Activated naive CD4-positive, alpha-beta T cell treated with anti-CD3 and anti-CD28 coated beads, Interleukin-2, amount 50 U/mL, for 72 hours (primary cell): ENCODE data around the gene TIMP3. TPM values are rescaled to one million over a fixed set of nuclear protein-coding genes. Genes with fewer than 3 reads are reported as not detected.
A peak's percentile ranks its signal among the peaks of the same experiment; 100 is the strongest.

ENCODE experiments used
- ATAC-seq, 2 donors: fragments of 150-1000 bp; cut with Tn5 transposase; 2 replicates each; pipeline ENCODE4 v1.10.0; 2021; ENCODE audit warnings: mild to moderate bottlenecking in 2 of 2, moderate library complexity in 2 of 2
- DNase-seq, 2 donors: peaks; one replicate each; pipeline ENCODE4 v3.0.0; 2021 to 2022; ENCODE audit warnings: low spot score in 2 of 2
- H3K27ac Mint-ChIP-seq, 2 donors: one replicate each; pipeline ENCODE4 v1.8.0; 2022; ENCODE audit warnings: mild to moderate bottlenecking in 2 of 2, mixed read lengths in 2 of 2
- H3K36me3 Mint-ChIP-seq, 2 donors: one replicate each; pipeline ENCODE4 v1.8.0; 2022; ENCODE audit warnings: mixed read lengths in 2 of 2
- H3K9me3 Mint-ChIP-seq, 2 donors: one replicate each; pipeline ENCODE4 v1.8.0; 2022; ENCODE audit warnings: mixed read lengths in 2 of 2
- total RNA-seq, 2 donors: library from RNA; stranded (reverse); gene quantifications; one replicate each; pipeline ENCODE4 v1.2.3, GENCODE V29; 2022

The TIMP3 gene
- total RNA-seq, 2 donors from 2014 or later: not detected

DNA sequence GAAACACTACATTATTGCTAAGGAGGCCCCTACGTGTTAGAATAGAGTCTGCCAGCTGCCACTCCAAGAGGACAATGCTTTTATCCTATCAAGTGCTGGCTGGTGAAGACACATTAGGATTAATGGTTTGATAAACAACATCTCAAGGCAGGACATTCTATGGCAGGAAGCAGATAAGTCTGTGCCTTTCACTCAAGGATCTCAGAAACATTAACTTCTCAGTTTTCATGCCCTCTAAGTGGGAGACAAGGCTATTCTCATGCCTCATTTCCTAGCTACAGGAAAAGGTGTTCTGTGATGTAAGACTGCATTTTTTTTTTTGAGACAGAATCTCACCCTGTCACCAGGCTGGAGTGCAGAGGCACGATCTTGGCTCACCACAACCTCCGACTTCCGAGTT, 23.5 kb upstream of the TIMP3 start:
- Mint-ChIP-seq H3K36me3 (no peaks in the 10 kb centered on the region), H3K9me3 (no peaks in the 10 kb centered on the region), H3K27ac (peak overlapping the region in 1 of 2 donors; percentile 36)
- DNase-seq (no peak), ATAC-seq (no peak)

DNA sequence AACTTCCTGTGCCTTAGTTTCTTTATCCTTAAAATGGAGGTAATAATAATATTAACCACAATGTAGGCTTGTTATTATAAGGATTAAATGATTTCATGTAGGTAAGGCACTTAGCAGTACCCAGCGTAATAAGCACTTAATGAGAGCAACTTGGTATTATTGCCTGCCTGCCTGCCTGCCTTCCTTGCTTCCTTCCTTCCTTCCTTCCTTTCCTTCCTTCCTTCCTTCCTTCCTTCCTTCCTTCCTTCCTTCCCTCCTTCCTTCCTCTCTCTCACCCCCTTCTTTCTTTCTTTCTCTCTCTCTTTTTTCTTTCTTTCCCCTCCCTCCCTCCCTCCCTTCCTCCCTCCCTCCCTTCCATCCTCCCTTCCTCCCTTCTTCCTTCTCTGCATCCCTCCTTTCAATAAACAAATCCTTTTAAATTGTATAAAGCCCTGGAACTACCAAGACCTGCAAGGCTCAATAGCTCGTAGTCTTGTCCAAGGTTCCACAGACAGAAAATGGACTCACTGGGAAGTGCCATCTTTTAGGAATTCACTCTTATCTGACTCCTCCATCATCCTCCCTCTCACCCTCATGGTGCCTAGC, 20.7 kb upstream of the TIMP3 start:
- ATAC-seq: no peak
- Mint-ChIP-seq H3K9me3 (no peaks in the 10 kb centered on the region), H3K27ac (no peak overlapping the region), H3K36me3 (no peaks in the 10 kb centered on the region)
- no peak for DNase-seq

DNA sequence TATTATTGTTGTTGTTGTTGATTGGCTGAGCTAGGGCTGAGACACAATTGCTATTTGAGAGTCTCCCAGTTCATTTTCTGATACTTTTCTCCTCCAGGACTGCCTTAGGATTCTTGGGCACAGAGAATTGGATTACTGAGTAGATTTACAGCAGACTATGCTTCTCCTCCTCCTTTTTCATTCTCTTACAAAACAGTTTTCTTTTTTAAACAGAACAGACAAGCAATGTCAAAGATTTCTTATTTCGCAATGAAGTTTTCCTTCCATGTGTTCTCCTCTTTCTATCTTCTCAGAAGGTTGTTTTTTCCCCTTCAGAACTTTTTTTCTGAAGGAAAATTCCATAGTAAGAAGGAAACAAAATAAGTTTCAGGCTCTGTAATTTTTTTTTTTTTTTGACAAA, 19.8 kb upstream of the TIMP3 start:
- no peaks in the 10 kb centered on the region for H3K36me3 Mint-ChIP-seq
- H3K9me3 Mint-ChIP-seq: no peaks in the 10 kb centered on the region
- ATAC-seq (no peak), DNase-seq (no peak)
- peak overlapping the region in 1 of 2 donors; percentile 36 for H3K27ac Mint-ChIP-seq

DNA sequence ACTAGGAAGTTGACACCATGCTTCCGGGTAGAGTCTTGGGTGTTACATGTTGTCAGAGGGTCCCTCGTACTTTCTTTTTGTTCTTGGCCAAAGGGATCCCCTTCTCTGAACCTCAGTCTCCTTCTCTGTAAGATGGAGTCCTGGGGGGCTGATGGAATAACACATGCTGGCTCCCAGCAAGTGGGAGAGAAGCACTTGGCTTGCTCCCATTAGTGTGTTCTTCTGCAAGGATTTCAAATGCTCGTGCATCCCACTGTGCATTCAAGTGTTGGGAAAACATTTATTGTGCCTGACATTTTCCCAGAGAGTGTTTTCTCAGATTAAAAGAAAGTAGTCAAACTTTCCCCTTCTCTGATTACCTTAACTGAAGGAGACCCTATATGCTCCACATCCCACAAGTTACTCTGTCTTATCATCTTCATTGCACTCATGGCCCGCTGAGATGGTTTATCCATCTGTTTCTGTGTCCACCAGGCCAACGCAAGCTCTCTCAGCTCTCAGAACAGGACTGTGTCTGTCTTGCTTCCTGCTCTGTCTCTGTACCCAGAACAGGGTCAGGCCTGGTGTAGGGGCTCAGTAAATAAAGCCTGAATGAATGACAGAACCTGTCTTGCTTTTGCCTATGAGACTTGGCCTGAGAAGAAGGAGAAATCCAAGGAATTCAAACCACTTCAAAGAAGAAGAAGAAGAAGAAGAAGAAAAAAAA, 16.0 kb upstream of the TIMP3 start:
- no peaks in the 10 kb centered on the region for H3K36me3 Mint-ChIP-seq
- H3K27ac Mint-ChIP-seq: no peak overlapping the region
- H3K9me3 Mint-ChIP-seq: no peaks in the 10 kb centered on the region
- ATAC-seq (no peak), DNase-seq (no peak)

DNA sequence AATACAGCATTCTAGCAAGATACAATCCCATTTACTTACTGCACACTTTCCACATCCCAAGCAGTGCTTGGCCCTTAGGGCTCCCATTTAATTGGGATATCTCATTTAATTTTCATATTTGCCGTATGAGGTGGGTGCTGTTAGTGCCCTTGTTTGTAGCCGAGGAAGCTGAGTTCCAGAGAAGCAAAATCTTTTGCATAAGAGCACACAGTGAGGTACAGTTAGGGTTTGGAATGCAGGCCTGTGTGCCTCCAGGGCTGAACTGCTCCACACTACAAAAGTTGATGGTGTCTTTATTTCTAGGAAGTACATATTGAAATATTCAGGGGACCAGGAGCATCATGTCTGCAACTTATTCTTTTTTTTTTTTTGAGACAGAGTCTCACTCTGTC, 15.5 kb upstream of the TIMP3 start:
- H3K27ac Mint-ChIP-seq: no peak overlapping the region
- H3K36me3 Mint-ChIP-seq: no peaks in the 10 kb centered on the region
- ATAC-seq: no peak
- H3K9me3 Mint-ChIP-seq: no peaks in the 10 kb centered on the region
- DNase-seq: no peak

DNA sequence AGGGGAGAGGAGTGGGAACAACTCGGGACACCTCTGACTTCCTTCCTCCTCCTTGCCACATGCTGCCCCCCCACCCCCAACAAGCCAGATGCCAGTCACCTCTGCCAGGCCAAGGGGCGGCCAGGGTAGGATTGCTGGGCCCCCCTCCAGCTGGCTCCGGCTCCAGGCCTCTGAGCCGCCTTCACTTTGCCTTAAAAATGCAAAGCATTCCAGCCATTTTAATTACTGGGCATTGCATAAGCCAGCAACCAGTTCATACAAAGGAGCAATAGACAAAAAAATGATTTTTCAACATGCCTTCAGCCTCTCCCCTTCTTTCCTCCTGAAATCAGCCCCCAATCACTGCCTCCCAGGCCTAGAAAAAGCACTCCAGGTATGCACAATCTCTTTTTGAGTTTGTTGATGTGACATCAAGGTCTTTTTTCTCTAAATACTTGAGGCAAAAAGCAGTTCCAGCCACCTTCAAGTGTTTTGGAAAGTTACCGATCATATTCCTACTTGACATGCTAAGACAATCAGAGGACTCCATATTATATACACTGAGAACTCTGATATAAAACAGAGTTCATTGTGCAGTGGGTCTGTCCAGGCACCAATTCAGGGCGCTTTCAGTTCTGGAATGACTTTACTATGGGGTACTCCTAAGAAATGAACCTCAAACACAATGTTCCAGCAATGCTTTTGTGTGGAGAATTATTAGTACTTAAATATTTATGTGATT, 12.4 kb upstream of the TIMP3 start:
- ATAC-seq: no peak

DNA sequence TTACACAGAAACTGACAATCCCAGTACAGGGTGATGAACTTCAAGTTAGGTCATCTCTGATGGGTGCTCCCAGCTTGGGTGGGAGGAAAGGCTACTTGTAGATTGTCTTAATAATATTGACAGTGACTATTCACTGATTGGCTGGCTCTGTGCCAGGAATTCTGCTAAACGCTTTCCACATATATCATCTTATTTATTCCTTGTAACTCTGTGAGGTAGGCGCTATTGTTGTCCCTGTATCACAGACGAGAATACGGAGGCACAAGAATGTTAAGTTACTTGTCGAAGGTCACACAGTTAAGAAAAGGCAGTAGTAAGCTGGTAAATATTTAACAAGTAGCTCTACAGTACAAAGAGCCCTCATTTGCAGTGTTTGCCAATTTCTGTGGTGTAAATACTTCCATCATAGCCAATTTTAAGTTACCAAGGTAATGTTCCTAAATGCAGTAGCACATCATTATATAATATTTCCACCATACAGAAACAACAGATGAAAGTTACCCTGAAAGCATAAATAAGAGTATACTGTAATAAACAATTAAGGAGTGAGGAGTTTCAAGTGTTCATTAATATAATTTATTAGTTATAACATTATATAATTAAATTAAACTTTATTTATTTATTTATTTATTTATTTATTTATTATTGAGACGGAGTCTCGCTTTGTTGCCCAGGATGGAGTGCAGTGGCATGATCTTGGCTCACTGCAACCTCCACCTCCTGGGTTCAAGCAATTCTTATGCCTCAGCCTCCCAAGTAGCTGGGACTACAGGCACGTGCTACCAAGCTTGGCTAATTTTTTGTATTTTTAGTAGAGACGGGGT, 11.5 kb upstream of the TIMP3 start:
- Mint-ChIP-seq H3K27ac (no peak overlapping the region), H3K9me3 (no peaks in the 10 kb centered on the region), H3K36me3 (no peaks in the 10 kb centered on the region)
- ATAC-seq (no peak), DNase-seq (no peak)

More for the DNA sequence above, 12.4 kb upstream of the TIMP3 start:
- Mint-ChIP-seq H3K27ac (no peak overlapping the region), H3K36me3 (no peaks in the 10 kb centered on the region), H3K9me3 (no peaks in the 10 kb centered on the region)
- DNase-seq: no peak

DNA sequence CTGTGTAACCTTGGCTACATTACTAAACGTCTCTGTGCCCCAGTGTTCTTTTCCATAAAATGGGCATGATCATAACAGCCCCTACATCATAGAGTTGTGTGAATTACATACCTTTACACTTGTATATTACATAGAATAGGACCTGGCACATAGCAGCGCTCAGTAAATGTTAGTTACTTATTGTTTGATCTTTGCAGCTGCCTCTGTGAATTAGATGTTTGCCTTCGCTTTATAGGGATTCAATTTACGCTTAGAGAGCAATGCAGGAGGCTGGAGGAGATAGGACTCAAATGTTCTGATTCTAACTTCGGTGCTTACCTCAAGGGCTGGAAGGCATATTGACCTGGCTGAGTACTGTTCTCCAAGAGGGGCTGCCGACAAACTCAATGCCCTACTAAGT, 10.4 kb upstream of the TIMP3 start:
- no peaks in the 10 kb centered on the region for H3K9me3 Mint-ChIP-seq
- DNase-seq (no peak), ATAC-seq (no peak)
- no peak overlapping the region for H3K27ac Mint-ChIP-seq
- no peaks in the 10 kb centered on the region for H3K36me3 Mint-ChIP-seq

DNA sequence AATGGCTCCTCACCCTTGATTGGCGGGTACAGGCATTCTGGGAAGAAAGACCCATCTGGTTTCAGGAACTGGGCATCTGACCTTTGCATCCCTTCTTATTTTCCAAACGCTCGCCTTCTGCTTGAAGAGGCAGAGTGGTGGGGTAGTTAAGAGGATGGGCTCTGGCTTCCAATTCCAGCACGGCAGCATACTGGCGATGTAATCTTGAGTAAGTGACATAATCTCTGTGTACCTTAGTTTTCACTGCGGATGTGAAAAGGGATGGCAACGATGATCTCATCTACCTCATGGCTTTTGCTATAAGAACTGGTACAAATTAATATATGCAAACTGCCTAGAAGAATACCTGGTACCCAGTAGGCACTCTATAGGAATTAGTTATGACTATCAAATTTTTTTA, 10.0 kb upstream of the TIMP3 start:
- Mint-ChIP-seq H3K36me3 (no peaks in the 10 kb centered on the region), H3K27ac (no peak overlapping the region), H3K9me3 (no peaks in the 10 kb centered on the region)
- DNase-seq (no peak), ATAC-seq (no peak)

DNA sequence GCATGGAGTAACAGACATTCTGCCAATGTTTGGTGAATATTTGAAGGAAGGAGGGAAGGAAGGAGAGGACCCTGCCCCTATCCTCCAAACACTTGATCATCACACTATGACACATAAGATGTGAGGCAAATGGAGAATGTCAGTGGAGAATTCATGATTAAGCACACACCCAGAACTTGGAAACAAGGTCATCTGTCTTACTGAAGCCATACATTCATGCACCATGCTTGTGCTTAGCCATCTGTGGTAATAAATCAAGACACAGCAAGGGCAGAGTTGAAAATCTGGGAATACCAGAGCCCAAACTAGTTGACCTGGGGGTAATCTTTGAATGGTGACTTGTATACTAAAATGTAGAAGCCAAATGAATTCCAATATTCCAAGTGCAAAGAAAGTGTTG, 7.9 kb upstream of the TIMP3 start:
- Mint-ChIP-seq H3K36me3 (no peaks in the 10 kb centered on the region), H3K9me3 (no peaks in the 10 kb centered on the region)
- ATAC-seq: no peak

DNA sequence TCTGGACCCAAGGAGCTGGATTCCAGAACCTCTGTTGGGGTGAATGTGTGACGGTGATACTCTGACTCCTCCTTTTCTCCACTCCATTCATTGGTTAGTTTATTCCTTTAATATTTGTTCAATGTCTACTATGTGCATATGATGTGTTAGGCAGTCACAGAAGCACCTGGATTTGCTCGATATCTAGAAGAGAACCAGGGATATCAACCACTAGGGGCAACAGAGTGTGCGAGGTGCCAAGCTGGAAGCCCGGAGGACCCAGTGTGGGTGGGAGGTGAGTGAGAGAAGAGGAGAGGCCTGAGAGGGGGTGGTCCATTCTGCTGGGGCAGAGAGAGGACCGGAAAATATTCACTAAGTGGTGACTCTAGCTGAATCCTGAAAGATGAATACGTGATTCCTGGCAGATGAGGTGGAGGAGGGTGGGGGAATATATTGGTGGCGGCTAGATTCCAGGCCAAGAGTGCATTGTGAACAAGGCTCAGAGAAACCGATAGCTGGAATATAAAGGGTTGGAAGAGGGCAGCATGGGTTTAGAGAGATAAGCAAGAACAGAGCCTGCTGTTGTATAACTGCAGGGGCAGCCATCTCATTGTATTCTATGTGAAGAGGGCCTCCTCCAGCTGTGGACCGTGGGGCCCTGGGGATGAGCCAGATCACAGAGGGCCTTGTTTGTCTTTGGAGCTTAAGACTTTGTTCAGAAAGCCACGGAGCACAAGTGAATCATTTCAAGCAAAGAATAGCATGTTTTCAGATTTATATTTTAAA, 6.9 kb upstream of the TIMP3 start:
- Mint-ChIP-seq H3K36me3 (no peaks in the 10 kb centered on the region), H3K9me3 (no peaks in the 10 kb centered on the region), H3K27ac (no peak overlapping the region)
- ATAC-seq: no peak
- DNase-seq: no peak

More for the DNA sequence above, 7.9 kb upstream of the TIMP3 start:
- DNase-seq: no peak
- no peak overlapping the region for H3K27ac Mint-ChIP-seq

DNA sequence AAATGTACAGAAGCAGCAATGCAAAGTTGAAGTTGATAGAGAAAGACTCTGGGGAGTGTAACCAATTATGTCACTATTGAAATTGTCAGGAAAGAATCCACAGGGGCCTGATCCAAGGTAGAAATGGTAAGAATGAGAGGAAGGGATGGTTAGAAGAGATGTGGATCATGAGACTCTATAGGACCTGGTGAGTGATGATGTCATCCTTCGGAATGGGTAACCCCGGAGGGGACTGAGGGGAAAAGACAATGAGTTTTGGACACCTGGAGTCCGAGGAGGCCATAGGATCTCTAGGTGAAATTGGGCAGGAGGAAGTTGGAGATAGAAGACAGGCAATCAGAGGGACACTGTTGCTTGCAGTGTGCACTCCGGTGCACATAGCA, 6.3 kb upstream of the TIMP3 start:
- no peak for ATAC-seq
- no peaks in the 10 kb centered on the region for H3K36me3 Mint-ChIP-seq
- H3K27ac Mint-ChIP-seq: no peak overlapping the region
- no peak for DNase-seq
- H3K9me3 Mint-ChIP-seq: no peaks in the 10 kb centered on the region

DNA sequence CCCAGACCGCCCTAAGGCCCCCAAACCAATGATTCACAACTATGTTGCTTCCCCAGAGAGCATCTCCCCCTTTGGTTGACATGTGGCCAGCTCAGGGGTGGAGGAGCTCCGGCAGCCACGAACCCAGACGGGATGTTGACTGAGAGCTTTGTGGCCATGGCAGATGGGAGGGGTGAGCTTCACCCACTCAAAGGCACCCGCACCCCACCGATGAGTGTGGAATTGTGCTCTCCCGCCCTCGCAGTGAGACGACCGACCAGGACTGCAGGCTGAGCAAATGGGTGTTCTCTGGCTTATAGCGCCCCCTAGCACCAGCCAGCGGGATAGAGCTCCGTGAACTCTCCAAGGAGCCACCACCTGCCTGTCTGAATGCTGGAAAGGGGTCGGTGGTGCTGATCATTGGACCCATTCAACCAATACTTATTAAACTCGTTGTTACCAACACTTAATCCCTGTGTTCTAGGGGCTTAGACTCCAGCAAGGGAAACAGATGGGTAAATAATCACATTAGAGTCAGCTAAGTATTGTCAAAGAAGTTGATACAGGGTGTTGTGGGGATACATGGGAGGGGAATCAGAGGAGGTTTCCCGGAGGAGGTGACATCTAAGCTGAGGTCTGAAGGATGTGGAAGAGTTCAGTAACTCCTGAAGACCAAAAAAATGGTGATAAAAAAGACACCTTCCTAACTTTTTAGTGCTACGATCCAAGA, 4.5 kb upstream of the TIMP3 start:
- DNase-seq (peak in 1 of 2 donors; percentile 65), ATAC-seq (peak; percentile 70 to 83)
- H3K36me3 Mint-ChIP-seq: no peaks in the 10 kb centered on the region
- H3K9me3 Mint-ChIP-seq: no peaks in the 10 kb centered on the region
- no peak overlapping the region for H3K27ac Mint-ChIP-seq

DNA sequence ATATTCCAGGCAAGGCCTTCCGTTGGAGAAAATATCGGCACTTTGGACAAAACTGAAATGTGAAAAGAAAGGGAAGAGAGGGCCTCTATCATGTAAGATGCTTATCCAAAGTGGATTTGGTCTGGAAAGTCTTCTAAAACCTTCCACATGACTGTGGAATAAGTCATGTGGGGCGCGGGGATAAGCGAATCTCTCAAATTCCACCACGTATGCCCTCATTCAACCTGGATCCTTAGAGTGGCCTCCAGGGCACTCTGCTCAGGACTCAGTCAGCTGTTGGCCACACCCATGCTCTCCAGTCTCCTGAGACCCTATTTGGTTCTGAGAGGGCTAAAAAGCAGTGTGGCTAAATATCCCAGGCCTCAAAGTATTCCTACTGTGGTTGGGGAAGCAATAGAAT, 2.0 kb upstream of the TIMP3 start:
- ATAC-seq (no peak), DNase-seq (no peak)
- Mint-ChIP-seq H3K36me3 (no peaks in the 10 kb centered on the region), H3K9me3 (no peaks in the 10 kb centered on the region), H3K27ac (no peak overlapping the region)

DNA sequence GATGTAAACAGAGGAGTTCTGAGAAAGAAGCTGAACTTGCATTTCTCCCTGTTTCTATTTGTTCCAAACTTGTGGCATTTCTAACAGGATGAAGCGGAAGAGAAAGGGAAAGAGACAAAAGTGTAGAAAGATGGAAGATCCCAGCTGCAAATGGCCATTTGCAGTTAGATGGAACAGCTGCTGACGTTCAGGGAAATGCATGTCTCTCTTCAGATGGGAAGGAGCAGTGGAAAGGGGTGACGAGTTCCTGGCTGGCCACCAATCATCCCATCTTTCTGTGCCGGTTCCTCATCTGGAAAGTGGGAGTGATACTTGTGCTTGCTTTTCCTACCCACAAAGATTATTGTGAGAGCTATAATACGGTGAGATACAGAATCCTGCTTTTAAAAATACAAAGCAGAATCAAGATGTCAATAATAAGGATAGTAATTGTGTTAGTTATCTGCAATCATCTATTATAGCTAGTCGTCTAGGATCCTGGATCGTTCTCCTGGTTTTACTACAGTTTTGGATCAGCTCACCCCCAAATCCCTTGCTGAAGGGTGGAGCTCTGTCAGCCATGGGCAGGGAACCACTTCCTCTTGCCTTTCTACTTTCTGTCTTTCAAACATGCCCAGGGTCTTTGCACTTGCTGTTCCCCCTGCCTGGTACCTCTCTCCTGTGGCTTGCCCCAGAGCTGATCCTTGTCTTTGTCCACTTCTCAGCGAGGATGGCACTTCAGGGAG, 1.2 kb upstream of the TIMP3 start:
- DNase-seq: no peak
- no peaks in the 10 kb centered on the region for H3K9me3 Mint-ChIP-seq
- no peak overlapping the region for H3K27ac Mint-ChIP-seq
- no peaks in the 10 kb centered on the region for H3K36me3 Mint-ChIP-seq
- no peak for ATAC-seq
